Esophagus muscularis mucosa (tissue), 4 donors: ENCODE data around the gene TRIM16.
"Not testable (repeated sequence)": the region's sequence is repeated elsewhere in the genome, so short reads cannot be mapped to it uniquely, and the experiment has no call there.

Experiments used
- CTCF ChIP-seq, 3 experiments: fragments of 200-600 bp in 2 of 3; fragments of 450-650 bp in 1 of 3; sonication (generic) in 2 of 3; IDR thresholded peaks; one replicate each; pipeline ENCODE4 v1.5.1; 2017 to 2019; ENCODE audit warnings: antibody characterized with exemption in 3 of 3, mild to moderate bottlenecking in 2 of 3, moderate library complexity in 1 of 3
- EP300 ChIP-seq: sonication (generic); formaldehyde crosslinking; IDR thresholded peaks from one replicate; pipeline ENCODE4 v1.6.1; 2017; ENCODE audit warnings: antibody characterized with exemption
- POLR2A ChIP-seq: fragments of 450-650 bp; IDR thresholded peaks from one replicate; pipeline ENCODE4 v1.6.1; 2017; ENCODE audit warnings: antibody characterized with exemption, moderate library complexity, mild to moderate bottlenecking, low read depth
- POLR2AphosphoS5 ChIP-seq, 2 donors: sonication (generic); formaldehyde crosslinking; IDR thresholded peaks; one replicate each; pipeline ENCODE4 v1.6.1; 2017; ENCODE audit warnings: antibody characterized with exemption in 2 of 2

GRCh38 chr17:15590844-15591243 lies 93.3 kb downstream of the TRIM16 start:
- TF ChIP-seq POLR2AphosphoS5 (IDR thresholded peaks at IDR 0.05); CTCF (IDR thresholded peaks at IDR 0.05); EP300; POLR2A: not testable (repeated sequence)
